Central memory CD8-positive, alpha-beta T cell (primary cell): ENCODE measurements around the gene TTPAL.

Source experiments
- ATAC-seq: fragments of 150-1000 bp; cut with Tn5 transposase; replicated peaks from 2 replicates; pipeline ENCODE4 v1.10.0; 2022; ENCODE audit warnings: mild to moderate bottlenecking, moderate FRiP score, moderate number of reproducible peaks; ENCODE audit not compliant: poor library complexity, severe bottlenecking; ENCODE audit errors: extremely low read depth
- DNase-seq, 2 donors: peaks; one replicate each; pipeline ENCODE4 v3.0.0; 2021; ENCODE audit warnings: low spot score in 2 of 2
- H3K27ac Mint-ChIP-seq: one replicate; pipeline ENCODE4 v1.8.0; 2022; ENCODE audit warnings: low read depth, mild to moderate bottlenecking, moderate library complexity, mixed read lengths
- H3K27me3 Mint-ChIP-seq: one replicate; pipeline ENCODE4 v1.8.0; 2022; ENCODE audit warnings: mixed read lengths
- H3K36me3 Mint-ChIP-seq: one replicate; pipeline ENCODE4 v1.8.0; 2022; ENCODE audit warnings: mild to moderate bottlenecking, moderate library complexity, mixed read lengths; ENCODE audit not compliant: insufficient read depth
- H3K4me1 Mint-ChIP-seq: one replicate; pipeline ENCODE4 v1.8.0; 2022; ENCODE audit warnings: mixed read lengths
- H3K4me3 Mint-ChIP-seq: one replicate; pipeline ENCODE4 v1.8.0; 2022; ENCODE audit warnings: mild to moderate bottlenecking, moderate library complexity, mixed read lengths
- H3K9me3 Mint-ChIP-seq: one replicate; pipeline ENCODE4 v1.8.0; 2022; ENCODE audit warnings: mixed read lengths

Gene TTPAL

GRCh38 chr20:44481719-44482416 lies 6.2 kb downstream of the TTPAL start:
- Mint-ChIP-seq H3K36me3 (peaks cover 37% of the 10 kb centered on the region), H3K27ac (no peak overlapping the region)

DNA sequence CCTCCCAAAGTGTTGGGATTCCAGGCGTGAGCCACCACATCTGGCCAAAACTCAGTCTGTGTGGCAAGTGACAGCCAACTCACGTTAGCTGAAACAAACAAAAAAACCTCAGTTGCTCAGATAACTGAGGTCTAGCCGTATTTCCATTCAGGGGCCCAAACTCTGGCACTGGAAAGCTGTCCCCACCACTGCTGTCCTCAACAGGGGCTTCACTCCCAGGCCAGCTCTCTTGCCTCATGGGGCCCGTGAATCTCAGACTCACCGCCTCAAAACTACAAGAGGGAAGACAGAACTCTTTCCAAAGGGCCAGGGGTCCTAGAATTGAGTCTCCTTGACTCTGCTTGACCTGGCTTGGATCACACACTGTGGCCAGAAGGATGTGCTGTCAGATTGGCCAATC lies 7.4 kb downstream of the TTPAL start:
- DNase-seq (no peak), ATAC-seq (no peak)
- H3K4me1 Mint-ChIP-seq = peaks cover 10% of the 10 kb centered on the region
- no peak overlapping the region for H3K27ac Mint-ChIP-seq
- H3K4me3 Mint-ChIP-seq = no peak overlapping the region
- H3K27me3 Mint-ChIP-seq = no peaks in the 10 kb centered on the region
- no peaks in the 10 kb centered on the region for H3K9me3 Mint-ChIP-seq
- peaks cover 37% of the 10 kb centered on the region for H3K36me3 Mint-ChIP-seq

More at GRCh38 chr20:44481719-44482416, 6.2 kb downstream of the TTPAL start:
- Mint-ChIP-seq H3K4me3 (no peak overlapping the region), H3K9me3 (no peaks in the 10 kb centered on the region), H3K4me1 (peaks cover 14% of the 10 kb centered on the region), H3K27me3 (no peaks in the 10 kb centered on the region)
- no peak for DNase-seq
- ATAC-seq = no peak

- peaks cover 14% of the 10 kb centered on the region for H3K4me1 Mint-ChIP-seq
- H3K27me3 Mint-ChIP-seq = no peaks in the 10 kb centered on the region
- H3K27ac Mint-ChIP-seq = no peak overlapping the region
- no peak for DNase-seq
- ATAC-seq = no peak
- peaks cover 47% of the 10 kb centered on the region for H3K36me3 Mint-ChIP-seq
- H3K9me3 Mint-ChIP-seq = no peaks in the 10 kb centered on the region
- H3K4me3 Mint-ChIP-seq = no peak overlapping the region
Measured at GRCh38 chr20:44485078-44485829, 9.6 kb downstream of the TTPAL start.

DNA sequence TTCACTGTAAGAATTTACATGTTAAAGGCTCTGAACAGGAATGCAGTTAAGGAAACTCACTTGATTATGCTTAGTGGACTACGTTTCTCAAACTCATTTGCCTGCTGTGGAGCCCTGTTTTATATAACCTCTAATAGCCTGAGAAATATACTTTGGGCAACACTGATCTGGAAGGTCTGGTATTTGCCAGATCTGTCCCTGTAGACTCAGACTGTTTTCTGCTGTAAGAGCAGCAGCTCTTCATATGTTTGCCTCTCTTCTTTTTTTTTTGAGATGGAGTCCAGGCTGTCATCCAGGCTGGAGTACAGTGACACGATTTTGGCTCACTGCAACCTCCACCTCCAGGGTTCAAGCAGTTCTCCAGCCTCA lies 10.1 kb downstream of the TTPAL start:
- Mint-ChIP-seq H3K9me3 (no peaks in the 10 kb centered on the region), H3K4me3 (no peak overlapping the region), H3K36me3 (peaks cover 48% of the 10 kb centered on the region), H3K27me3 (no peaks in the 10 kb centered on the region), H3K27ac (no peak overlapping the region), H3K4me1 (peaks cover 9% of the 10 kb centered on the region)
- DNase-seq (no peak), ATAC-seq (no peak)

- Mint-ChIP-seq H3K27me3 (no peaks in the 10 kb centered on the region), H3K4me3 (no peak overlapping the region), H3K4me1 (peaks cover 27% of the 10 kb centered on the region), H3K27ac (peak overlapping the region; percentile 5), H3K36me3 (peaks cover 48% of the 10 kb centered on the region), H3K9me3 (no peaks in the 10 kb centered on the region)
- no peak for ATAC-seq
- DNase-seq = no peak
Measured at GRCh38 chr20:44488551-44488950, 12.9 kb downstream of the TTPAL start.

GRCh38 chr20:44489223-44489622 lies 13.5 kb downstream of the TTPAL start:
- ATAC-seq (no peak), DNase-seq (no peak)
- Mint-ChIP-seq H3K4me3 (no peak overlapping the region), H3K27ac (peak overlapping the region; percentile 5), H3K27me3 (no peaks in the 10 kb centered on the region), H3K36me3 (peaks cover 50% of the 10 kb centered on the region), H3K4me1 (peaks cover 27% of the 10 kb centered on the region), H3K9me3 (no peaks in the 10 kb centered on the region)

DNA sequence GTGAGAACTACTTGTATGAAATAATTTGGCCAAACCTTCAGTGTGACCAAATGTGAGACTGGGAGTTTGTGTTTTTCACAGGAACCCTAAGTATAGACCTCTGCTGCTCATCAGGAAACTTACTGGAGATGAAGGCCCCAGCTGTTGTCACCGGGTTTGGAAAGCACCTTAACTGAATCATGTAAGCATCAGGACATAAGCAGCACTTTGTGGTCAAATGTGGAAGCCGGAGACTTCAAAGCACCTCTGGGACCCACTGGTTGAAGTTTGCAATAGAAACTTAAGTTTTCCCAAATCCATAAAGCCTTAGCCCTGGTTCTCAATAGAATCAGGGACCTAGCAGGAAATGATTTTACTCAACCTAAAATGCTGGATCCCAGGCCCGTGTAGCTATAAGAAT lies 14.3 kb downstream of the TTPAL start:
- Mint-ChIP-seq H3K4me3 (no peak overlapping the region), H3K27ac (no peak overlapping the region), H3K36me3 (peaks cover 53% of the 10 kb centered on the region), H3K9me3 (no peaks in the 10 kb centered on the region), H3K27me3 (no peaks in the 10 kb centered on the region), H3K4me1 (peaks cover 27% of the 10 kb centered on the region)
- ATAC-seq (no peak), DNase-seq (no peak)

DNA sequence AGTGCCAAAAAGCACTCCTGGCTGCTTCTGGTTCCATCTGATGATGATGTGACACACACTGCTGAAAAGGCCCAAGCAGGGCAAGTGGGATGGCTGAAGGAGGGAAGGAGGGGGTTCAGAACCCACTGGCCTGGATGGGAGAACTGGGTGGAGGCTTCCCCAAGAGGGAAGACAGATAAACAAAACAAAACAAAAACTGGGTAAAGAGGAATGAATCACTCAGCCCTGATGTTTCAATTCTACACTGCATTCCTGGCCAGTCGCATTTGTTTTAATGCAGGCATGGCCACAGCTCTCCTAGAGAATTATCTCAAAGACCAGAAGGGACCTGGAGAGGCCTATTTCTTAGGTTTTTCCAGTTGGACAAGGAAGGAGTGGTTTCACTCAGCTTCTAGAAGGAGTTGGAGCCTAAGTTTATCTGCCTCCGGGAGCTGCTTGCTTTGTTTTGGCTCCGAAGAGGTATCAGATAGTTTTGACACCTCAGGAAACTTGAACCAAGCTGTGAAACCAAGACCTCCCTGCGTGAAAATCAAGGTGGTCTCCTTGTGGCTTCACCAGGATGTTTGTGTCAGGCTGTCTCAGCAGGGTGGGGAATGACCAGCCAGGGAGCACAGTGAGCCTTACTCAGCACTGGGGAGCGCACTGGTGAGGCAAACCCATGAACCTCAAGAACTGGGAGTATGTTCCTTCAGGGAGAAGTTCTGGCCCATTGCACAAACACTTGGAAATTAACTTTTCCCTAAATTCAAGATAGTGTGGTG lies 16.1 kb downstream of the TTPAL start:
- Mint-ChIP-seq H3K27me3 (no peaks in the 10 kb centered on the region), H3K4me1 (peaks cover 27% of the 10 kb centered on the region), H3K4me3 (peak overlapping the region; percentile 67), H3K9me3 (no peaks in the 10 kb centered on the region), H3K36me3 (peaks cover 49% of the 10 kb centered on the region), H3K27ac (peak overlapping the region; percentile 88)
- peak; percentile 71 for ATAC-seq
- DNase-seq = peak in 1 of 2 donors; percentile 11

DNA sequence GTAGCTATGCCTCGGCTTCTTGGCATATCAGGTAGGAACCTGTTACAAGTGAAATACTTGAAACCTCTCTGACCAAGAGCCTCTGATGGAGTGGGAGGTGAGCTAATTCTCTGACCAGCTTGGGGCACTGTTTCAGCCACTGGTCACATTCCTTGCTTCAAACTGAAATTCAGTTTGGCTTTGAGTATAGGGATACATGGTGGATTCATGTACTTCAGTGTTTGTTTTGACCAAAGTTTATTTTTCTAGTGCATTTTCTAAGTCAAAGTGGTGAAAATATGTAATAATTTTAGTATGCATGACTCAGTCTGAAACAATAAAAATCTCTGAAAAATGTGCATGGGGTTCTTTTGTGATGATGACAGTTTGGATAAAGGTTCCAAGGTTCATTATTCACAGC lies 18.6 kb downstream of the TTPAL start:
- DNase-seq = no peak
- Mint-ChIP-seq H3K4me3 (no peak overlapping the region), H3K4me1 (peaks cover 25% of the 10 kb centered on the region), H3K36me3 (peaks cover 57% of the 10 kb centered on the region), H3K27ac (no peak overlapping the region), H3K9me3 (no peaks in the 10 kb centered on the region), H3K27me3 (no peaks in the 10 kb centered on the region)
- no peak for ATAC-seq

- no peak overlapping the region for H3K27ac Mint-ChIP-seq
- H3K4me1 Mint-ChIP-seq = peaks cover 25% of the 10 kb centered on the region
- no peaks in the 10 kb centered on the region for H3K9me3 Mint-ChIP-seq
- no peak overlapping the region for H3K4me3 Mint-ChIP-seq
- peaks cover 56% of the 10 kb centered on the region for H3K36me3 Mint-ChIP-seq
- no peak for ATAC-seq
- no peak for DNase-seq
- H3K27me3 Mint-ChIP-seq = no peaks in the 10 kb centered on the region
Measured at GRCh38 chr20:44494681-44495080, 19.0 kb downstream of the TTPAL start.

DNA sequence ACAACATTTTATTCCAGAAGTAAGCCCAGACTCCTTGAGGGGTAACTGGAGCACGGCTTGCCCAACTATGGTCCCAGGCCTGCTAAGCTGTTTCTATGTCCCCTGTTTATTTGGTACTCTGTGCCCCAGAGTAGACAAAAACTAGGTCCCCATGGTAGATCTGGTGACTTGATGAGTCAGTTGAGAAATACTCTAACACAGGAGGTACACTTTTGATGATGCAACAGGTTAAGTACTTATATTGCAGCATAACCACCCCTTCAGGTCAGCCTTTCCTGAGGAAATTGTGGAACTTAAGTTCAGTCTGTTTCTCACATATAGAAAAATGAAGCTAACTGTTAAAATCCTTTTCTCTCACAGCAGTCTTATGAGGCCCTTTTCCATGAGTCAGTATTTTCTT lies 19.6 kb downstream of the TTPAL start:
- no peaks in the 10 kb centered on the region for H3K27me3 Mint-ChIP-seq
- H3K9me3 Mint-ChIP-seq = no peaks in the 10 kb centered on the region
- ATAC-seq (no peak), DNase-seq (no peak)
- H3K36me3 Mint-ChIP-seq = peaks cover 58% of the 10 kb centered on the region
- H3K4me1 Mint-ChIP-seq = peaks cover 25% of the 10 kb centered on the region
- no peak overlapping the region for H3K27ac Mint-ChIP-seq
- H3K4me3 Mint-ChIP-seq = no peak overlapping the region

- no peak for ATAC-seq
- Mint-ChIP-seq H3K36me3 (peaks cover 60% of the 10 kb centered on the region), H3K27ac (no peak overlapping the region), H3K27me3 (no peaks in the 10 kb centered on the region), H3K4me1 (peaks cover 24% of the 10 kb centered on the region), H3K9me3 (no peaks in the 10 kb centered on the region), H3K4me3 (no peak overlapping the region)
- DNase-seq = no peak
Measured at GRCh38 chr20:44495802-44496481, 20.3 kb downstream of the TTPAL start.
